HG03025 (cell line): ENCODE data around the gene CCDC73.
"Not testable (repeated sequence)": the region's sequence is repeated elsewhere in the genome, so short reads cannot be mapped to it uniquely, and the experiment has no call there.

Source experiments
- ATAC-seq: cut with Tn5 transposase; IDR thresholded peaks from one replicate; pipeline ENCODE4 v1.9.1; 2021; ENCODE audit warnings: mild to moderate bottlenecking, moderate library complexity; ENCODE audit not compliant: unreplicated experiment, low FRiP score

The CCDC73 gene

DNA sequence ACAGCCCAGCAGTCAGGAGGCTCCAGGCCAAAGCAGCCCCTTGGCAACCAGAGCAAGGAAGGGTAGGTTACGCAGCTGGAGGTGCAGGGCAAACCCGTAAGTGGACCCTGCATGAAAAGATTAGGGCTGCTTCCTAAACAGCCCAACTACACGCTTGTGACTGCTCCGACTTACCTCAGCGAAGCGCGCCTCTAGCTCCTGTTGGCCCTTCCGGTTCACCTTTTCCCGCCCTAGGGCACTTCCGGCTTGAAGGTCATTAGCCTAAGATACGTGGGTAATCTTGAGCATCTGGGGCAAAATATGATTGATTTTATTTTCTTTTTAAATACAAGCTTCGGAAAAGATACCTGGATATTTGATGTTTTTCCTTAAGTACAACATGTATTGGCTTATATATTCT, at the start of gene CCDC73:
Gene CCDC73, minus strand, starts transcription at position 224 of the 400 bp plus-strand sequence. CDS start 34,419 bp downstream, outside the sequence.
- ATAC-seq, result no peak

DNA sequence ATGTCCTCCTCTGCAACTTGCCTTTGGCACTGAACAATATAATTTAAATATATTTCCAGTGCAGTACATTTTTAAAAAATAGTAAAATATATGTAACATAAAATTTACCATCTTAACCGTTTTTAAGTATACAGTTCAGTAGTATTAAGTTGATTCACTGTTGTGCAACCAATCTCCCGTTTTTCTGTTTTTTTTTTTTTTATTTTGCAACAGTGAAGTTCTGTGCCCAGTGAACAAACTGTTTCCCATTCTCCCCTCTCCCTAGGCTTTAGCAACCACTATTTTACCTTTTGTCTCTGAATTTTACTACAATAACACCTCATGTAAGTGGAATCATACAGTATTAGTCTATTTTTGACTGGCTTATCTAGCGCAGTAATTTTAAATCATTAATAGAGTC, 49.1 kb upstream of the CCDC73 start:
- ATAC-seq, result no peak

DNA sequence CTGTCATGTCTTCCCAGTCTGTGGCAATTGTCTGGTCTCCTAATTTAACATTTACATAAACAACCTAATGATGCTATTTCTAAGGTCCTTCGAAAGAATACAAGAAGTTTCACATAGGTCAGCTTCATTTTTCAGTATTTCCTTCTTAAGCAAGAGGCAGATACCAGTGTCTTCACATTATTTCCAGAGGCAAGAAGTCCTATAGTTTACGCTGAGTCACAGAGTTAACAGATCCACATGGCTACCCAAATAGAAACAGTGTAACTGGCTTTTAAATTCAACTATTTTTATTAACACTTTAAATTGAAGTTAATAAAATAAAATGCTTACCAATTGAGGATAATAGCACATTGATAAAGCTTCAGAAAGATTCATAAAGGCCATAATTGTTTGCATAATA, 46.1 kb upstream of the CCDC73 start:
- no peak for ATAC-seq

DNA sequence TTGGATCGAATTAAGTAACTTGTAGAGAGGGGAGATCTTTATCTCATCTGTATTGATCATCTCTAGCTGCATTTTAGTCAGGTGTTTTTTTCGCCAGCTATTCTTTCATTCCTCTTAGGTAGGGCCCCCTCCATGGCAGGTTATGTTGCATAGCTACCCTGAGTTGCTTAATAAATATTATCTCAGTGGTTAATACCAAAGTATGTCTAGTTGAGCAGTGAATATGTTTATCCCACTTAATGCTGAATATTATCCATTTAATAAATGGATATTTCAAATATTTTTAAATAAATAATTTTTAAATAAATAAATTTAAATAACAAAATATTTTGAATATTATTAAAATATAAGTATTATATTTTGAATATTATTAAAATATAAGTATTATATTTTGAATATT, 44.8 kb upstream of the CCDC73 start:
- ATAC-seq, result no peak

DNA sequence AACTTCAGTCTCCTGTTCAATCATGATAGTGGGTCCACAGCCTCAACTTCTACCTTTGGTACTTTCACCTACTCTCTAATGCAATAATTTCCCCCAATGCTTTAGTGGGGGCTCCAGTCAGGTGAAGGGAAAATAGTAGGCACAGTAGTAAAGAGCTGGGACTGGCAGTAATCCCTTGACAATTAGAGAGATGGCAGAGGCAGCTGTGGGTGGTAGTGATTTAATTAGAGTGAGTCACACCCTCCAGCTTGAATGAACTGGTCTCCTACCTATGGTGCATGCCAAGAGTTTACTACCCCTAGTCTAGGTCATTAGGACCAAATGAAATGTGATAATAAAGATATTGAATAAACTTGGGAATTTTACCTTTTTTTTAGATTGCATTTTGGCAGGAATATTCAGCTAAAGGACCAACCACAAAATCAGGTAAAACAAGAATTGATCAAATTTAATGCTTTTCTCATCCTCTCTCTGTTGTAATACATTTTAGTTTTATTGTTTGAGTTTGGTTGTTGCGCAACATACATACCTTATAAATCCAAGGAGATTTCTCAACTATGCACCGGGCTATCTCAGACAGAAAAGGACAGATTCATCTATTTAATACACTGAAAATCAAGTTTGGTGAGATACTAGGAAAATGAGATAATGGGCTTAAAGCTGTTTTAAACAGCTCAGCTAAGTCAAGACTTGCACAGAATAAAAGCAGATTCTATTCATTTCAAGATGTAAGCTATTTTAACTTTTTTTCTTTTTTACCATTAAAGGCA, 44.2 kb upstream of the CCDC73 start:
- ATAC-seq, result no peak

DNA sequence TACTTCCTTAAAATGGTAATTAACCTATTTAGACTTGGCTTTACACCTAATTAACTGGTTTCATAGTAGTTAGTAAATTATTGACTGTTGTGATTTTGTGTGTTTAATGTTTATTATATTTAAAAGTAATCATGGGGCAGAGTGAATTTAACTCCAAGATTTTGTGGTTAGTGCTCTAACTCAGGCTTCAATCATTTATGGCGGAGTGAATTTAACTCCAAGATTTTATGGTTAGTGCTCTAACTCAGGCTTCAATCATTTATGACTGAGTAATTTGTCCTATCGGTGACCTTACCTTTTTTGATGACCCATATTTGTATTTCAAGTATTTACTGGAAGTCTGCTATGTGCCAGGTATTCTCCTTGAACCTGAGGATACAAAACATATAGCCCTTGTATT, 42.5 kb upstream of the CCDC73 start:
- no peak for ATAC-seq

DNA sequence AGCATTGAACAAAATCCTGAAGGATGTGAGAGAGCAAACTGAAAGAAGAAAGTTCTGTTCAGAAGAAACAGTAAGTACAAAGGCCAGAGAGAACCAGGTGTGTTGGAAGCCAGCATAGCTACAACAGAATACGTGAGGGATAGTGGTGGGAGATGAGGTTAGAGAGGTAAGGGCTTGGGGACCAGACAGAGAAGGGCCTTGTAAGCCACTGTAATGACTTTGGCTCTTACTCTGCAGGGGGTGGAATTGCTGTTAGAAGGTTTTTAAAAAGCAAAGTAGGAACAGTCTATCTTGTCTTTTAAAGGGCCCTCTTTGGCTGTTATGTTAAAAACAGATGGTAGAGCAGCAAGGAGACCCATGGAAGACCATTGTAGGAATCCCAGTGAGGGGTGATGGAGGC, 39.5 kb upstream of the CCDC73 start:
- ATAC-seq, result no peak

DNA sequence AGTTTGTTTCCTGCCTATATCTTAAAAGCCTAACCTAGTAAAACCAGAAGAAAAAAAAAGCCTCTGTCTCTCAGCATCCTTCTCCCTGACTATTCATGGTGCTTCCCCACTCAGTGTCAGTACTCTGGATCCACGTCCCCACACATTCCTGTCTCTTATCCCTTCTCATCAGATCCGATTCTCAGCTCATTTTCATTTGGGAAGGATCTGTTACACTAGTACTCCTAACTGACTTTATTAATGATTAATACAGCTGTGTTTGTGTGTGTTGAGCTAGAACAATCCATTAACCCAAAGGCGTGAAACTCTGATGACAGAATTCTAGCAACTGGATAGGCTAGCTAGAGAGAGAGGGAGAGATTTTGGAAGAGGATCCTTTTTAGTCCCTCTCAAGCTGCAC, 36.8 kb upstream of the CCDC73 start:
- ATAC-seq, result no peak

DNA sequence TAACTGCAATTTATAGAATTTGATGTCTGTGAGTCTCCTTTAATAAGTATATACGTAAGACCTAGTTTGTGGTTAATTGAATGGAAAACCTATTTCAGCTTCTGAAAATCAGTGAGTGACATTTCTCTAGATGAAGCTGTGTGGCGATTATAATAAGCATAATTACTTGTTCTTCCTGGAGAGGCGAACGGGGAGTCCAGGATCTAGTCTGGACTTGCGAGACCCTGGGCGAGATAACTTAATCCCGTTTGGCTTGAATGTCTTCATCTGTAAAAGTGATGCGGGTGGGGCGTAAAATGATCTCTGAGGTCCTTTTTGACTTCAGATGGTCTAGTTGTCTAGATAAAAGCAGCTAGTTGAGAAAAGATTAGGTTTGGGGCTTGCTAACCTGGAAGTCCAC, 36.3 kb upstream of the CCDC73 start:
- ATAC-seq, result no peak

DNA sequence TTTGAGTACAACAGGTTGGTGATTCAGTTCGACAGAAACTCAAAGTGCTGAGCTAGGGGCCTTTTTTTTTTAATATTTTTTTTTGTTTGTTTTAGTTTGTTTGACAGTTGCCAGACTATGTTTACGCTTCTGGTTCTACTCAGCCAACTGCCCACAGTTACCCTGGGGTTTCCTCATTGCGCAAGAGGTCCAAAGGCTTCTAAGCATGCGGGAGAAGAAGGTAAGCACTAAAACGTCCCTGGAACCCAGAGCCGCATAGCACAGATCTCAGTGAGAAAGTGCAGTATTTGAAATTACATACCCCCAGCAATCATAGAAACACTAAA, 35.9 kb upstream of the CCDC73 start:
- no peak for ATAC-seq

DNA sequence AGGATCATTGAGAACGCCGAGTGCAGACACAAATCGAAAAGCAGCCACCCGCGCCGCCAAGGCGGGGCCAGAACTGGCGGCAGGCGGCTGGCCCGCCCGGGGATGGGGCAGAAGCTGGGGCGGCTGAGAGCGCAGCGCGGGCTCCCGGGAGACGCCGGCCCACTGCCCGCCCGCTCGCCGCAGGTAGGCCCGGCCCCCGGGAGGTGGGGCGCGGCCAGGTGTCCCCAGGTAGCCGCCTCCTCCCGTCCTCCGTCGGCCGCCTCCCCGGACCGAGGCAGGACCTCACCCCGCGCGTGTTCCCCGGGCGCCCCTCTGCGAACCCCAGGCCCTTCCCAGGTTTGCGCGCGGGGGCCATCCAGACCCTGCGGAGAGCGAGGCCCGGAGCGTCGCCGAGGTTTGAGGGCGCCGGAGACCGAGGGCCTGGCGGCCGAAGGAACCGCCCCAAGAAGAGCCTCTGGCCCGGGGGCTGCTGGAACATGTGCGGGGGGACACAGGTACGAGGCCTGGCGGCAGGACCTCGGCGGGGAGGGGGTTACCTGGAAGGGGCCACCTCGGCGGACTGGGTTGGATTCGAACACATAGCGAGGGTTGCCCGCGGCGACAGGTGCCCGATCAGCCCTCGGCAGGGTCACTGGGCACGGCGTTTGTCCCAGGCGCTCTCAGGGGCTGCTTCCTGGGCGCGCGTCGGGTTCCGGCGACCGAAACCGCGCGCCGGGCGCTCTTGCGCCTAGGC, 35.4 kb upstream of the CCDC73 start, which contains the start of gene PRRG4:
Gene PRRG4, plus strand, starts transcription at position 248 of the 733 bp plus-strand sequence. CDS start 603 bp downstream, outside the sequence.
- ATAC-seq, result peak; percentile 83

DNA sequence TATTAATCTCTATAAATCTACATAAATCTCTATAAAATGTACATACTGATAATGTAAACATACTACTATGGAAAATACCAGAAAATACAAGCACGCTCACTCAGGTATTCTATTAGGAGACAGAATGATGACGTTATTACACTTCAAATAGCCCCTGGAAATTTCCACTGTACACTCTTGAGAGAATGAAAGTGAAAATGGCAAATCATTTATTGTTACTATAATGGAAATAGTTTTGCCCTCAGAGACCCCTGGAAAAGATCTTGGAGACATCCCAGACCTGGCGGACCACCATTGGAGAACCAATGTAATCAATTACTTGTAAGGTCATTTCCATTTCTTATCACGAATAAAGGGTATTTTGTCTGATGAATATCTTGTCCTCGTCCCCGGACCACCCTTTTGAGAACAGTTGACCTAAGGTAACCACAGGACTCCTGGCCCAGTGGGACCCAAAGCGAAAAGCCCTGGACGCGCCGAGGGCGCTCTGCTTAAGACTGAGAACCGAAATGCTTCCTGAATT, 34.8 kb upstream of the CCDC73 start:
- ATAC-seq, result peak; percentile 40

DNA sequence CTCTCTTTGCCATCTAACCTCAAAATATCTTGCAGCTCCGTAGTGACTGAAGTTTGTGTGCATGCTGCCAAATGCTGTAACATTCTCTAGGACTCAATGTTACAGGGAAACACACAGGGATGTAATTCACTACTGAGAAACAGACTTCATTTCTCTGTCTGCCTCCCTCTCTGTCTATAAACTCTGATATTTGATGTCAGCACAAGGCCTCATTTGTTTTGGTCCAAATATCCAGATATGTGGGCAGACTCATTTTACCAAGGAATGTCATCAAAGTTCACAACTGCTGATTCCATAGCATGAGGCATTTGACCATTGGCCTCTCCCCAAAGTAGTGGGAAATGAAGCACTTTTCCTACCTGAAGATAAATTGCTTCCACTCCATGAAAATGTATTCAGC, 32.8 kb upstream of the CCDC73 start:
- no peak for ATAC-seq

DNA sequence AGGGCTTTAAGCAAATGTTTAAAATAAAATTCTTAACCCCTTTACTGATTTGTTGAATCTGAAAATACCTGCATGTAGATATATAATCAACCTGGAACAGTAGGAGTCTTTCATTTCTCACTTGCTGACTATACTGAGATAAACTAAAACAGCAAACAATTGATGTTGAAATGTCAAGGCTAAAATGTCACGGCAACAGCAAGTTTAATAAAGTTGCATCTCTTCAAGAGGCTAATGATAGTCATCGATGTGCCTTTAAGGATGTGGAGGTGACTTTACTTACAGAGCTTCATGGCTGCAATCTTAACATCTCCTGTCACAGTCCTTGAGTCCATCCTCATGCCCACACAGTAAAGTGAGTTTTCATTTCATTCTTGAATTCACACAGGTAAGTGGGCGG, 31.7 kb upstream of the CCDC73 start:
- no peak for ATAC-seq

DNA sequence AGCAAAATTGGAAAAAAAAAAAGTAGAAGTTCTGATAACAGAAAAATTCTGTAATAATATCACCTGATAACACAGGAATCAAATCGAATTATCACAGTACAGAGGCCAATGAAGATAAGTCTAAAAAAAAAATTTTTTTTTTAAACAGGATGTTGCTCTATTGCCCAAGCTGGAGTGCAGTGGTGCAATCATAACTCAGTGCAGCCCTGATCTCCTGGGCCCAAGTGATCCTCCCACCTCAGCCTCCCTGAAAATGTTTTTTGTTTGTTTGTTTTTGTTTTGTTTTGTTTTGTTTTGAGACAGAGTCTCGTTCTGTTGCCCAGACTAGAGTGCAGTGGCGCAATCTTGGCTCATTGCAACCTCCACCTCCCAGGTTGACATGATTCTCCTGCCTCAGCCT, 29.2 kb upstream of the CCDC73 start:
- ATAC-seq, result not testable (repeated sequence)

DNA sequence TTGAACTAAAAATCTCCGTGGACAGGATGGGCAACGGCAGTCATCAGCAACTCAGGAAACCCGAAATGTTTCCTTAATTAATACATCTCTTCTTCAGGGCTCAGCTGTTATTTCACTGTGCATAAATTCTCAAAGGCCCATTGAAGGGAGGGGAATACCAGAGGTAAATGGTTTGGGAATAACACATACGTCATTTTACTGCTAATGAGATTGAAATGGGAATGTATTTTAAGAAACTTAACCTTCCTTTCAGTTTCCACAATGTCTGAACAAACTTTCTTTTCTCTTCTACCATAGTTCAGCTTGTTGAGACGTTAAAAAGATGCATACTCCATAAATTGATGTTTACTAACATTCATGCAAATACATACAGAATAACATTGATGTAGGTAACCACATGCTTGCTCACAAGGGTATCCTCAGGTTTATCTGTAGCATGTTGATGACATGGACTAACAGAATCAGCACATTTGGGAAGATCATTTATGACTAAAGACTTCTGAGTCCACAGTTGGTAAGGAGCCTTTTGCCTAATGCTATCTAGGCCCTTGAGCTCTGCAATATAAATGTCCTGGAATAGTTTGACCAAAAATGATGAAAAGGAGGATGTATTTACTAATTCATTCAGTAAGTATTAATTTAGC, 27.6 kb upstream of the CCDC73 start:
- no peak for ATAC-seq

DNA sequence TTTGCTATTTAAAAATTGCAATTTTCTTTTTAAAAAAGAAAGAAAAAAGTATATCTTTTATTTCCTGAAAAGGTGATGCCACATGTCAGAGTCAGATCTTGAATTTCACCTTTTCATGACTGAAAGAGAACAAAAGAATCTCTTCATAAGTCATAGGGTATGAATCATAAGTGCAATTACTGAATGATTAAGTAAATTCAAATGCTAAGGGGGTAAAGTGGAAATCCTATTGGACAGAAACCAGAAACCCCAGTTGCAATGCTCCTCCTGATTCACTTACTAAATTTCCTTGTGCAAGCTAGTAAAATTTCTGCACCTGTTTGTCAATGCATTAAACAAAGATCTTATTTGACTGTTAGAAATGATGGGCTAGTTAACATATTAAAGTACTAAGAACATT, 27.1 kb upstream of the CCDC73 start:
- no peak for ATAC-seq

DNA sequence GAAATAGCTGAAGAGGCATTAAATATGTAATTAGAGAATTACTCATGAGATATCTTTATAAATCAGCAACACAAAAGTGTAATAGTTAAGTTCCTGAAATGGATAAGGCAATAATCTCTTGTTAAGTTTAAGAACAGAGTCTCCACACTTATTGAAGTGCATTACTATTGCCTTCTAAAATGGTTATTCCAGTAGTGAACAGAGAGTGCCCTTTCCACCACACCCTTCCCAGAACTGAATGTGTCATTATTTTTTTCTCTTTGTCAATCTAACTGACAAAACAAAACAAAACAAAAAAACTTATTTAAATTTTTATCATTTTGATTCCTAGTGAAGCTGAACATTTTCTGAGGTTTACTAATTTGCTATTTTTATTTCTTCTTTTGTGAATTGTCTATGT, 26.0 kb upstream of the CCDC73 start:
- no peak for ATAC-seq

DNA sequence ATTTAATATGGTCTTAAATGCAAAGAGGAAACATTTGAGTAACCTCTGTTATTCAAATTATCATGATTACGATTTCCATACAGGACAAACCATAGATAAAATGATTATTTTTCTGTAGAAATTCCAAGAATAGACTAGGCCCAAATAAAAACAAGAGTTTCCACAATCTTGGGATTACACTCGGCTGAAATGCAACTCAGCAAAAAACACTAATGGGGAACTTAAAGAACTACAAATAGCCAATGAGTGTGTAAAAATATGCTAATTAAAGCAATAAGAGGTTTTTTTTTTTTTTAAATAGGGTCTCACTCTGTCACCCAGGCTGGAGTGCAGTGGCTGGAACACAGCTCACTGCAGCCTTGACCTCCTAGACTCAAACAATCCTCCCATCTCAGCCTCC, 24.7 kb upstream of the CCDC73 start:
- ATAC-seq, result no peak

DNA sequence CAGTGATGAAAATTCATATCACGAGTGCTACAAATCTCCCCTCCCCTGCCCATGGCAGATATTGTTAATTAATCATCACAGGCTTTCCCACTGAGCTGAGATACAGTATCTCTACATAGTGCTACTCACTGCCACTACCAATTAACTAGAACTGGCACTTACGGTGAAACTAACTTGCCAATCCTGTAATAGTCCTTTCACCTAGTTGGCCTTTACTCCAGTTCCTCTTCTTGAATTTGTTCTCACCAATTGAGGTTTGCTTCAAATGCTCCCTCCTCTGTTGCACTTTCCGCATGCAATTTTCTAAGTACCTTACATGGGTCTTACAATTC, 23.4 kb upstream of the CCDC73 start:
- no peak for ATAC-seq

DNA sequence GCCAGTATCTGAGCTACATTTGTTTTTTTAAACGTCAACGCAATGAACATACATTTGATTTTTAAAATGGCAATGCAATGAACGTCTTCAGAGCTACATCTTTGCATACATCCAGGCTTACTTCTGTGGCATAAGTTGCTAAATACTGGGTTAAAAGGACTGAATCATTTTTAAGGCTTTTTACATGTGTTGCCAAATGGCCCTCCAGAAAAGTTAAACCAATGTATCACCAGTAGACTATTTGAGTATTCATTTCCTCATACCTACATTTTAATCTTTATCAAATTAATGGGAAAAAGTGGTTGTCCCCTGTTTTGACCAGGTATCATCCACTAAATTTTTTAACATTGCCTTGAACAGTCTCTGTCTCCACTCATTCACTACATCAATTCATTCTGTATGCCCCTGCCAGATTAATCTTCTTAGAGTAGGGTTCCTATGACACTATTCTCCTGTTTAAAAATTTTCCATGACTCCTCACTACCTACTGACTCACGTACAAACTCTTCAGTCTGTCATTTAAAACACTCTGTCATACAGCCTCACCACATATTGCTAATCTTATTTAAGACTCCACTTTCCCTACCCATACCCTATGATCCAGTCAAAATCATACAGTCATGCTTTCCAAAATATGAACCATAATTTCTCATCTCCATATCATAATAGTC, 22.9 kb upstream of the CCDC73 start:
- no peak for ATAC-seq
